CD4-positive, alpha-beta T cell treated with Interleukin-15 for 1 hour (primary cell): ENCODE results near the gene HCN4.

Experiments
- DNase-seq: peaks from one replicate; pipeline ENCODE4 v3.0.0-alpha.2; 2020

Gene HCN4

GRCh38 chr15:73375755-73376305 lies 7.1 kb upstream of the HCN4 start:
- DNase-seq, result no peak

- DNase-seq, result no peak
Observed at GRCh38 chr15:73375012-73375411, 6.3 kb upstream of the HCN4 start.

GRCh38 chr15:73374604-73375003 lies 5.8 kb upstream of the HCN4 start:
- DNase-seq, result no peak

DNA sequence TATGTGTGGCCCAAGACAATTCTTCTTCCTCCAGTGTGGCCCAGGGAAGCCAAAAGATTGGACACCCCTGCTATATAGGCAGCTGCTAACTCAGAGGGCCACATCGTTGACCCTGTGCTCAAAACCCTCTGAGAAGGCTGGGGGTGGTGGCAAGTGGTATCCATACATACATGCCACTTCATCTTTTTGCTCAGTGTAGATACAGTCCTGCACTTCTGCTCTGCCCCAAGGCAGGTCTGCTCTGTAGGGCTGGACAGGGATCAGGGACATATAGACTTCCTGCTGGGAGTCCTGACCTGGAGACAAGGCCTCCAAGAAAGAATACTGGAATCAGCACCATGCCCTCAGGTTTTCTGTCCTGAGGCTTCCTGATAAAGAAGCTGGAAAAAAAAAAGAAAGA lies 4.5 kb upstream of the HCN4 start:
- DNase-seq, result no peak

GRCh38 chr15:73371812-73372211 lies 3.1 kb upstream of the HCN4 start:
- no peak for DNase-seq

DNA sequence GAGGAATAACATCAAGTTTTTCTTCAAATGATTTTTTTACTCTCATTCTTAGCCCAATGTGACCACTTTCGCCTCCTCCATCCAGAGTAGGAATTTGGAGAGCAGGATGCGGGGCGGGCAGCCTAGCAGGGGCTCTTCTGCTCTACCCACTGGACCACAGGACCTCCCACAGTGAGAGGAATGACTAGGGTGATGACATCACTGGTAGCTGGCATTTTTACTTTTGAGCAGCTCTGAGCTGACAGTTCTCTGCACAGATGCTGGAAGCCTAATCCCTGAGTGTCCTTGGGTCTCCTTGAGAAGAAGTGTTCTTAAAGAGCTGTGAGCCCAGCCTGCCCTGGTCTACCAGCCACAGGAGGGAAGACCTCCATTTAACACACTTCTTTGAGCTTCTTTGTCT lies 1.4 kb upstream of the HCN4 start:
- DNase-seq, result no peak

DNA sequence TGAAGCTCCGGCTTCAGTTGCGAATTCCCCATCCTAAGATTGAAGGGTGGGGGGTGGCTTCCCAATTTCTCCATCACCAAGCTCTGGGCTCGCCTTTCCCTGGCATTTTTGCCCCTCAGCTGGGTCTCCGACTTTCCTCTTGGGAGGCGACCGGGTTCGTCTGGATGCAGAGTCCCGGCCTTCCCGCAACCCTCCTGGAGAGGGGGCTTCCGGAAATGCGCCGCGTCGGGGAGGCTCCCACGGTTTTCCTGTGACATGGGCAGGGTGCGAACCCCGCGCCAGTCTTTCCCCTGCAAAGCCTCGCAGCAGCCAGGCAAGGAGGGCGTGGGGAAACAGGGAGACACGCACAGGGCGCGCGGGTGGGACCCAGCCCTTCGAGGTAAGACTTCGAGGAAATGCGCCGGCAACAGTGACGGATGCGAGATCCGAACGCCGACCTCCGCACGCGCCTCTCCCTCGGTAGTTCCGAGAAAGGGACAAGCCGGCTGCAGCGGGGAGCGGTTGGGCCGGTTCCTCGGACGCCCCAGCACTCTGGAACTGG lies 466 bp upstream of the HCN4 start:
- DNase-seq, result no peak

DNA sequence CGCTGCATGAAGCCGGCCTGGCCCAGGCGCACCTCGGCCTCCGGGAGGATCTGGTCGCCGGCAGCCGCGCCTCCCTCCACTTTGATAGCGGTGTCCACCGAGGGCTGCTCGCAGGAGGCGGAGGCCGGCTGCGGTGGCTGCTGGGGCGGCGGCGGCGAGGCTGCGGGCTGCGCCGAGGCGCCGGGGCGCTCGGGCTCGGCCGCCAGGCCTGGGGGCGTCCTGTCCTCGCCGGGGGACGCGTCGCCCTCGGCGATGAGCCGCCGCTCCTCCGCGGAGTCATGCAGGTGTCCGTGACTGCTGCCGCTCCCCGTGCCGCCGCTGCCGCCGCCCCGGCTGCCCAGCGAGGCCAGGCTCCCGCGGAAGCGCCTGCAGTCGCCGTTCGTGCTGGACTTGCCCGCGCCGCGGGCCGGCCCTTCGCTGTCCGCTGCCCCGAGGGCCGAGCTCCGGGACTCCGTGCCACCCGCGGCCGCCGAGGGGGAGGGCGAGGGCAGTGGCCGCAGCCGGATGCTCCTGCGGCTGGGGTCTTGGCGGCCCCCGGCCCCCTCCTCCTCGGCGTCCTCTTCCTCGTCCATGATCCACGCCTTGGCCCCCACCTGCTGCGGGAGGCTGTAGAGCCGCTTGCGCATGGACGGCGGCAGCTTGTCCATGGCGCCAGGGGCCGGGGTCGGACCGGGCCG lies 996 bp downstream of the HCN4 start:
- DNase-seq, result no peak

- no peak for DNase-seq
Observed at GRCh38 chr15:73366766-73367623, 1.8 kb downstream of the HCN4 start.

DNA sequence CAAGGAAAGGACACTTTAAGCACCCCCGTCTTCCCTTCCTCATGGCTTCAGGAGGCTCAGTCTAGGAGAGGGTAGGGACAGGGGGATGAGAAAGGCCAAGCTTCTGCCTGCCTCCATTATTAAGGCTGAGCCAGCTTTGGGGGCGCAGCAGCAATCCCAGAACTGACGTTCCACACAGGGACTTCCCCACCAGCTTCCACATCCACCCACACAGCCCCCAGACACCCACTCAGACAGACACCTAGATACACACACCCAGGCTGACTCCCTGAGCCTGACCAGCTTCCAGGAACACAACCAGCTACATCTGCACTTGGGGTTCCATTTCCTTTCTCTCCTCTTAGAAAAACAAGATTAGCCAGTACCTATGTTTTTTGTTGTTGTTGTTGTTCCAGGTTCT lies 4.7 kb downstream of the HCN4 start:
- DNase-seq, result no peak

DNA sequence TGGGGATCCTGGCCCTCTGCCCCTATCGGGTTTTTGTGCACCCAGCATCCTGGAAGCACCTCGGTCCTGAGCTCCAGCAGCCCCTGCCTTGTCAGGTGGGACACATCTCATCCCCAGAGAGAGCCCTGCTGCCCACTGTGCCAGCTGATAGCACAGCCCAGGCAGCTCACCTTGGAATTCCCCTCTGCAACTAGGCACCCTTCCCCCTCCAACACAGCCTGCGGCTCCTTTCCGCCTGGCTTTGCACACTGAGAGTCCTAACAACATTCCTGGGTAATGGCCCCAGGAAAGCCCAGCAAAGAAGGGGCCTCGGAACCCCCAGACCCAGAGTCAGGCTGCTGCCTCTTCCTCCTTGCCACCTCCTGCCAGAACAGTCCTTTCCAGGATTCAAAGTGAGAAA lies 5.9 kb downstream of the HCN4 start:
- DNase-seq, result no peak

GRCh38 chr15:73361337-73361736 lies 7.4 kb downstream of the HCN4 start:
- no peak for DNase-seq

DNA sequence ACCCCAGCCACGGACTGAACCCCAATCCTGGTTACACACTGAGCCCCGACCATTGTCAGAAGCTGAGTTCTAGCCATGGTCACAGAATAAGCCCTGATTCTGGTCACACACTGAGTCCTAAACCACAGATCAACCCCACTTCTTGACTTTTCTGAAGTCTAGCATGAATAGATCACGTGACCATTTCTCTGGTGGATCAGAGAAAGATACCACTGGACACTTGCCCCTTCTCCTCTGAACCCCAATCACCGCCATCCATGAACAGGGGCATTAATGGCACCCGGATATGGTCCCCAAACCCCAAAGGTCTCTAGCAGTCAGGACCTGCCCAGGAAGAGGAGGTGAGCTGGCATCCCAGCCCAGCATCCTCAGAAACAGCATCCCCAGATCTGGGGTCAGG lies 9.1 kb downstream of the HCN4 start:
- no peak for DNase-seq

DNA sequence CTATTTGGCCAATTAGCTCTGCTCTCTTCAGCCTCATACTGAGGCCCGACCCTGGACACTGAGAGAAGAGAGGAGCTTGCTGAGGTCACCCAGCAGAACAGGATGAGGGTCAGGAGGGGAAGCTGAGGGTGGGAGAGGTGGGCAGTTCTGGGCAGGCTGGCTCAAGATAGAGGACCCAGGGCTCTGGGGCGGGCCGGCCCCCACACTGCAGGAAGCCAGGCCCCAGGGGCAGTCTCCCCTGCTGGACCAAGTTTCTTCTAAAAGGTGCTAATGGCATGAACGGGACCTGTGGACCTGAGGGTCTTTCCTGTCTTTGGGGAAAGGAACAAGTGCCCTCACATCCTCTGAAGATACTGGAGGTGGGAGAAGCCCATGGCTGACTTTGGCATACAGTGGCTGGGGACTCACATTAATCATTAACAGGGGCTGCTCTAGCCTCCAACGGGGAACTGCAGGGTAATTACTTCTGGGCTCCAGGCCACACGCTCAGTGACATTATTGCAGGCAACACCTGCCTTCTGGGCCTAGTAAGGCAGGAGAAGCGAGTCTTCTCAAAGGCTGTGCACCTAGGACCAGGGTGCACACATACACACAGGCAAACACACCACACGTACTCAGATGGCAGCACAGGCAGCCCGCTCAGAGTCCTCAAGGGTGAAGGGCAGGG lies 10.6 kb downstream of the HCN4 start:
- DNase-seq, result no peak

GRCh38 chr15:73355612-73356265 lies 13.0 kb downstream of the HCN4 start:
- DNase-seq, result no peak

GRCh38 chr15:73354241-73354640 lies 14.5 kb downstream of the HCN4 start:
- DNase-seq, result no peak

DNA sequence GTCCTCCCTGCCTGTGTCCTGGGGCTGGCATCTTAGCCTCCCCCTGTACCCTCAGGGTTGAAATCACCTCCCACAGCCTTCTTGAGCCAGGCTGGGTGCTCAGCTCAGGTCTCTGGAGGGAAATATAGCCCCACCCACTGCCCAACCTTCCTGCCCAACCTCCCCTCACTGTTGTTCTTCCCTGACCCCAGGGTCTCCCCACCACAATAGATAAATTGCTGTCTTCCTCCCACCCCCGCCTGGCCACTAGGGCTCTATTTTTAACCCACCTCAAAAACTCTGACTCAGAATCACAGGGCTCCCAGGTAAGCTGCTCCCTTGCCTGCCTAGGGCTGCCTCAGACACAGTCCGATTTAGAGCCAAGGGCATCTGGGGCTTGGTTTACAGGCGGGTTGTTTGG lies 15.0 kb downstream of the HCN4 start:
- no peak for DNase-seq

DNA sequence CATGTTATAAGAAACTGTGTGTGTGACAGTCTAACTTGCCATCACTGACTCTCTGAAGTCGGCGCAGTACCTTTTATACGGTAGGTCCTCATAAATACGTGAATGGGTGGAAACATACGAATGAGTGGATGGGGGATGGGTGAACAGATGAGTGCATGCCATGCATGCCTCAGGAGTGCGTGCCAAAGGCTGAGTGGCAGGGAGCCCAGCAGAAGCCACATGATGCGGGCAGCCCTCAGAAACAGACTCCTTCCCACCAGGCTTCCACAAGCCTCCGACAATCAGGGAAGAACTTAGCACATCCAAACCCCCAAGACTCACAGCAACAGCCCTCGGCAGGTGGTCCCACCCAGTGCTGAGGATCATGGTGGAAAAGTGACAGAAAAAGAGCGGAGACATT lies 16.7 kb downstream of the HCN4 start:
- DNase-seq, result no peak

DNA sequence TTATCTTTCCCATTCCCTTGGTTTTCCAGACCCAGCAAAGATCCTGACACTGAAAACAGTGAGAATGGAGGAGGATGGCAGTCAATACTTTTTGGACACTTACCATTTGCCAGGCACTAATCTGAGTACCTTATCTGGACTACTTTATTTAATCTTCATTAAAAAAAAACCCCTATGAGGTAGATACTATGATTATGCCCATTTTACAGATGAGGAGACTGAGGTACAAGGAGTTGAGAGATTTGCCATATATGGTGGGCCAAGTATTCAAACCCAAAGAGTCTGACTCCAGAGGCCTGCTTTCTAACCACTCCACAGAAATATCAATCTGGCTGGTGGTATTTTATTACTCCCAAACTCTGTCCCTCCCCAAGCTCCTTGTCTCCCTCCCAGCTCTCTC lies 19.6 kb downstream of the HCN4 start:
- DNase-seq, result no peak

DNA sequence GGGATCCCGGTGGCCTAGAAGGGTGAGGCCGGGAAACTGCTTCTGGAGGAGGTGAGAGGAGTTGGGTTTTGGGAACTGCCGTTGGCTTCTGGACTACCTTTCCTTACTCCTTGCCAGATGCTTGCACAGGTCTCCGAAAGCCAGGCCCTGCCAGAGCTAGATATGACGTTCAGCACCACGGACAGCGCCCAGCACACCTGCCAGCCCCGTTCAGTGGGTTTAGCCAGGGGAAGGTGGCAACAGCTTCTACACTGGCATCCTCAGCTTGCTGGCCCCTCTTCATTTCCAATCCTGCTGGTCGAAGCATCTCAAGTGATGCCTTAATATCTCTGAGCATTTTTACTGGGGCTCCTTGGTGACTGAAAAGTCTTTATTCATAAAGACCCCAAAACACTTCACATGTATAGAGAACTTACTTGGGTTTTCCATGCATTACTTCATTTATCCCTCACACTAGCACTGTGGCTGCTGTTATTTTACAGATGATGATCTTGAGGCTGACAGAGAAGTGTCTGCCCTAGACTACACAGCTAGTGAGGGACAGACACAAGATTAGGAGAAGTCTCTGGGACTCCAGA lies 21.9 kb downstream of the HCN4 start:
- DNase-seq, result peak; percentile 24

- no peak for DNase-seq
Observed at GRCh38 chr15:73345658-73346057, 23.1 kb downstream of the HCN4 start.

DNA sequence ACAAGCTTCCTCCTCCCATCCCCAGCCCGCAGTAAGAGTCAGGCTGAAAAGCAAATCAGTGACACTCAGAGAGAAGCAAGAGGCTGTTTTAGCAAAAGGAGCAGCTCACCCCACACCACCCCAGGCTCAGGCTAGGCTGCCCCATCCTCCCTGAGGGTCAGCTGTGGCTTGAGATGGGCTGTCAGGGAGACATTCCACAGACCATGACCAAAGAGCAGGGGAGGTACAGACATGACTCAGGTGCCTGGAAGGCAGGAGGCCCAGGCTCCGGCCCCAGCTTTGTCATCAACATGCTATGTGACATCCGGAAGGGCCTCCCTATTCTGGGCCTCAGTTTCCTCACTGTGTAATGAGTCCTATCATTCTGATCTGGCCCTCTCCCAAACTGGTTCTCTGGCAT lies 24.7 kb downstream of the HCN4 start:
- no peak for DNase-seq
